Smooth muscle cell (in vitro differentiated cells): ENCODE data around the gene CRACR2B. TPM values are rescaled to one million over a fixed set of nuclear protein-coding genes. Genes with fewer than 3 reads are reported as not detected.

Source experiments
- DNase-seq: peaks from one replicate; lab custom pipeline; 2025; ENCODE audit not compliant: unreplicated experiment; lab: John Stamatoyannopoulos, UW
- H2AFZ ChIP-seq: fragments of 200-600 bp; sonication (generic); 2 replicates; pipeline ENCODE4 v1.6.0; 2016; ENCODE audit warnings: antibody characterized with exemption, low read depth, mild to moderate bottlenecking
- H3F3A ChIP-seq: fragments of 200-600 bp; sonication (generic); 2 replicates; pipeline ENCODE4 v1.6.0; 2017; ENCODE audit warnings: antibody characterized with exemption, low read depth
- H3K27ac ChIP-seq: fragments of 200-600 bp; sonication (generic); 2 replicates; pipeline ENCODE4 v1.5.1; 2016; ENCODE audit warnings: low read depth, mild to moderate bottlenecking
- H3K27me3 ChIP-seq: fragments of 200-600 bp; sonication (generic); 2 replicates; pipeline ENCODE4 v1.6.1; 2016; ENCODE audit warnings: low read depth, mild to moderate bottlenecking
- H3K36me3 ChIP-seq: fragments of 200-600 bp; sonication (generic); 2 replicates; pipeline ENCODE4 v1.5.1; 2016; ENCODE audit warnings: low read depth
- H3K4me1 ChIP-seq: fragments of 200-600 bp; sonication (generic); 2 replicates; pipeline ENCODE4 v1.5.1; 2016; ENCODE audit warnings: low read depth
- H3K4me2 ChIP-seq: fragments of 200-600 bp; sonication (generic); 2 replicates; pipeline ENCODE4 v1.6.0; 2016; ENCODE audit warnings: mild to moderate bottlenecking
- H3K4me3 ChIP-seq: fragments of 200-600 bp; sonication (generic); 2 replicates; pipeline ENCODE4 v1.5.1; 2016; ENCODE audit warnings: mild to moderate bottlenecking
- H3K79me2 ChIP-seq: fragments of 200-600 bp; sonication (generic); 2 replicates; pipeline ENCODE4 v1.6.0; 2016; ENCODE audit warnings: low read depth, mild to moderate bottlenecking
- H3K9ac ChIP-seq: fragments of 200-600 bp; sonication (generic); 2 replicates; pipeline ENCODE4 v1.6.0; 2016; ENCODE audit warnings: low read depth
- H3K9me3 ChIP-seq: fragments of 200-600 bp; sonication (generic); replicated peaks from 2 replicates; pipeline ENCODE4 v1.5.1; 2016; ENCODE audit warnings: low read depth
- H4K20me1 ChIP-seq: fragments of 200-600 bp; sonication (generic); 2 replicates; pipeline ENCODE4 v1.6.0; 2016; ENCODE audit warnings: low read depth
- CTCF ChIP-seq: fragments of 200-600 bp; sonication (generic); IDR thresholded peaks from 2 replicates; pipeline ENCODE4 v1.5.1; 2017; ENCODE audit warnings: borderline replicate concordance, mild to moderate bottlenecking, antibody characterized with exemption; ENCODE audit not compliant: insufficient read depth, poor library complexity, severe bottlenecking
- WGBS: methylation state at CpG from one replicate; pipeline ENCODE4 v1.1.7; 2016; ENCODE audit warnings: low lambda C conversion rate; 5-methylcytosine and 5-hydroxymethylcytosine counted together
- polyA plus RNA-seq: library from polyadenylated mRNA; unstranded; fragments of >200 nt; fragmentation: Nextera tagmentation; extraction: Ambion mirVana; gene quantifications from 2 replicates; pipeline ENCODE4 v1.2.1, GENCODE V29; 2016
- total RNA-seq: library from RNA; depleted of rRNA; stranded (reverse); fragments of >200 nt; gene quantifications from 2 replicates; pipeline ENCODE4 v1.2.3, GENCODE V29; 2014

CRACR2B gene
- total and polyA plus RNA-seq, 2 experiments from 2014 or later = 0.10 to 0.36 TPM

GRCh38 chr11:792535-792821 is 35.2 kb upstream of the CRACR2B start:
- H2AFZ ChIP-seq = no peak overlapping the region
- no peaks in the 10 kb centered on the region for H3K36me3 ChIP-seq
- no peak overlapping the region for H3K27ac ChIP-seq
- no peak overlapping the region for H3K9ac ChIP-seq
- no peak for TF ChIP-seq CTCF
- WGBS = 97% methylated on average over 9 of the region's 15 CpGs
- H3F3A ChIP-seq = peaks cover 9% of the 10 kb centered on the region
- H4K20me1 ChIP-seq = peaks cover 21% of the 10 kb centered on the region
- H3K9me3 ChIP-seq = no peaks in the 10 kb centered on the region
- H3K27me3 ChIP-seq = no peaks in the 10 kb centered on the region
- peaks cover 16% of the 10 kb centered on the region for H3K4me1 ChIP-seq
- no peak overlapping the region for H3K4me2 ChIP-seq
- no peak for DNase-seq
- H3K4me3 ChIP-seq = no peak overlapping the region
- no peaks in the 10 kb centered on the region for H3K79me2 ChIP-seq

GRCh38 chr11:792873-793272 is 34.8 kb upstream of the CRACR2B start:
- Histone ChIP-seq H3K4me3 (no peak overlapping the region), H2AFZ (no peak overlapping the region), H3K9ac (no peak overlapping the region), H3K4me2 (no peak overlapping the region), H3K9me3 (no peaks in the 10 kb centered on the region), H3F3A (peaks cover 9% of the 10 kb centered on the region), H3K27ac (no peak overlapping the region), H3K36me3 (no peaks in the 10 kb centered on the region), H3K79me2 (no peaks in the 10 kb centered on the region), H4K20me1 (peaks cover 21% of the 10 kb centered on the region), H3K4me1 (peaks cover 16% of the 10 kb centered on the region), H3K27me3 (no peaks in the 10 kb centered on the region)
- 97% methylated on average over 13 of the region's 13 CpGs for WGBS
- no peak for DNase-seq
- TF ChIP-seq CTCF = no peak

GRCh38 chr11:793556-793955 is 34.2 kb upstream of the CRACR2B start:
- H3K36me3 ChIP-seq = no peaks in the 10 kb centered on the region
- H2AFZ ChIP-seq = no peak overlapping the region
- no peak overlapping the region for H3K9ac ChIP-seq
- no peak overlapping the region for H3K27ac ChIP-seq
- WGBS = 96% methylated on average over 7 of the region's 7 CpGs
- peaks cover 21% of the 10 kb centered on the region for H4K20me1 ChIP-seq
- no peaks in the 10 kb centered on the region for H3K79me2 ChIP-seq
- H3K4me1 ChIP-seq = peaks cover 16% of the 10 kb centered on the region
- H3K4me2 ChIP-seq = no peak overlapping the region
- H3K4me3 ChIP-seq = no peak overlapping the region
- no peak for TF ChIP-seq CTCF
- no peaks in the 10 kb centered on the region for H3K9me3 ChIP-seq
- H3F3A ChIP-seq = peaks cover 9% of the 10 kb centered on the region
- DNase-seq = no peak
- no peaks in the 10 kb centered on the region for H3K27me3 ChIP-seq

- H3K36me3 ChIP-seq = no peaks in the 10 kb centered on the region
- no peak overlapping the region for H3K4me2 ChIP-seq
- no peaks in the 10 kb centered on the region for H3K9me3 ChIP-seq
- H3K27me3 ChIP-seq = no peaks in the 10 kb centered on the region
- H4K20me1 ChIP-seq = peaks cover 21% of the 10 kb centered on the region
- DNase-seq = no peak
- TF ChIP-seq CTCF = no peak
- peaks cover 9% of the 10 kb centered on the region for H3F3A ChIP-seq
- no peak overlapping the region for H3K9ac ChIP-seq
- no peaks in the 10 kb centered on the region for H3K79me2 ChIP-seq
- H3K4me1 ChIP-seq = peaks cover 16% of the 10 kb centered on the region
- no peak overlapping the region for H3K27ac ChIP-seq
- no peak overlapping the region for H3K4me3 ChIP-seq
- no peak overlapping the region for H2AFZ ChIP-seq
- 95% methylated on average over 23 of the region's 31 CpGs for WGBS
Observed at GRCh38 chr11:794013-794765, 33.5 kb upstream of the CRACR2B start.
